Subcutaneous abdominal adipose tissue (tissue), 5 donors: ENCODE measurements around the gene NCEH1.

Experiments used
- H3K27ac ChIP-seq: one replicate; pipeline ENCODE4 v1.7.0; 2013; ENCODE audit warnings: low read depth, mild to moderate bottlenecking, inconsistent platforms, low read length, moderate library complexity
- H3K27me3 ChIP-seq, 5 donors: one replicate each; pipeline ENCODE4 v1.7.0; 2013; ENCODE audit warnings: low read length in 5 of 5, inconsistent platforms in 1 of 5; ENCODE audit not compliant: control insufficient read depth in 5 of 5, insufficient read depth in 4 of 5
- H3K36me3 ChIP-seq, 5 donors: one replicate each; pipeline ENCODE4 v1.7.0; 2013; ENCODE audit warnings: low read length in 5 of 5; ENCODE audit not compliant: control insufficient read depth in 5 of 5, insufficient read depth in 5 of 5
- H3K4me1 ChIP-seq, 5 donors: one replicate each; pipeline ENCODE4 v1.7.0; 2013; ENCODE audit warnings: low read length in 5 of 5, mild to moderate bottlenecking in 3 of 5, moderate library complexity in 1 of 5; ENCODE audit not compliant: control insufficient read depth in 5 of 5, insufficient read depth in 5 of 5
- H3K4me3 ChIP-seq, 5 donors: one replicate each; pipeline ENCODE4 v1.7.0; 2013; ENCODE audit warnings: low read length in 5 of 5, low read depth in 1 of 5
- H3K9ac ChIP-seq, 5 donors: one replicate each; pipeline ENCODE4 v1.7.0; 2013; ENCODE audit warnings: low read length in 5 of 5, mild to moderate bottlenecking in 4 of 5, moderate library complexity in 3 of 5
- H3K9me3 ChIP-seq, 5 donors: one replicate each; pipeline ENCODE4 v1.7.0; 2013; ENCODE audit warnings: low read length in 5 of 5; ENCODE audit not compliant: control insufficient read depth in 5 of 5
- donor health status: healthy.
- donor health status: healthy.
- donor health status: healthy.
- donor health status: healthy.
- donor health status: healthy.

NCEH1 gene

DNA sequence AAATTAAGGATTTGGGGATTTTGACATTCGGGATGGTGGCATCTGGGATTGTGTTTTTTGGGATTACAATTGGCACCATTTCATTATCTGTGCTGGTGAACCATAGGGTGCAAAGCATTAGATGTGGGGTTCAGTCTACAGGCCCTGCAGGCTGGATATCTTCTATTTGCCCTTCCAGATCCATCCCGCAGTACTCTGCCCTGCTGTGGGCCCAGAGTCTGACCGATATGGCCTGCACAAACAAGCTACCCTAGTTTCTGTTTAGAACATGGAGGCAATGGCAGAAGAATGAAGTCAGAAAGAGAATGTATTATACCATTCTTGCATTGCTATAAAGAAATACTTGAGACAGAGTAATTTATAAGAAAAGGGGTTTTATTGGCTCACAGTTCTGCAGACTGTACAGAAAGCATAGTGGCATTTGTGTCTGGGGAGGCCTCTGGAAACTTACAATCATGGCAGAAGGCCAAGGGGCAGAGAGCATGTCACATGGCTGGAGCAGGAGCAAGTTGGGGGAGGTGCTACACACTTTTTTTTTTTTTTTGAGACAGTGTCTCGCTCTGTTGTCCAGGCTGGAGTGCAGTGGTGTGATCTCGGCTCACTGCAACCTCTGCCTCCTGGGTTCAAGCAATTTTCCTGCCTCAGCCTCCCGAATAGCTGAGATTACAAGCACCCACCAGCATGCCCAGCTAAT is 93.7 kb downstream of the NCEH1 start:
- Histone ChIP-seq H3K4me1 (peaks cover 0 to 13% (median 8%) of the 10 kb centered on the region in 5 donors), H3K27ac (no peak overlapping the region), H3K9me3 (peaks cover 0 to 7% (median 3%) of the 10 kb centered on the region in 5 donors), H3K36me3 (no peaks in the 10 kb centered on the region), H3K9ac (no peak overlapping the region), H3K4me3 (no peak overlapping the region), H3K27me3 (no peaks in the 10 kb centered on the region)

DNA sequence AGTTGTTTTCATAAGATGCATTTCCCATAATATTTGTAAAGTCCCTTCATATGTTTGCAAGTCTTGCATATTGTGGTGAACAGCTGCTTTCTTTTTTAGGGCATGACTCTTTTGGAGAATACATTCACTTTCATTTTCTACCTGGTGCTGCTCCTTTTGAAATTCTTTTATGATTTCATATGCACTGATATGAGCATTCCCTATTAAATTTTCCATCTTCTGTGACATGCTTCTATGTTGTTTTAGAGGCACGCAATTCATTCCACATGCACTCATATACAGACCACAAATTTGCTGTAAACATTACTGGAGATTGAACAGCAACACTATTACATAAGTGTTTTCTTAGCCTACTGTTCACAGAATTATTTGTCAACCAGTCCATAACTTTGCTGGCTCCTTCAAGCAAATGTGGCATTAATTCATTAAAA is 94.8 kb downstream of the NCEH1 start:
- H3K27me3 ChIP-seq: no peaks in the 10 kb centered on the region
- H3K36me3 ChIP-seq: no peaks in the 10 kb centered on the region
- peak overlapping the region in 1 of 5 donors; percentile 30 for H3K4me3 ChIP-seq
- H3K9ac ChIP-seq: no peak overlapping the region
- H3K4me1 ChIP-seq: peaks cover 0 to 13% (median 8%) of the 10 kb centered on the region in 5 donors
- H3K9me3 ChIP-seq: peaks cover 0 to 7% (median 3%) of the 10 kb centered on the region in 5 donors
- H3K27ac ChIP-seq: no peak overlapping the region

DNA sequence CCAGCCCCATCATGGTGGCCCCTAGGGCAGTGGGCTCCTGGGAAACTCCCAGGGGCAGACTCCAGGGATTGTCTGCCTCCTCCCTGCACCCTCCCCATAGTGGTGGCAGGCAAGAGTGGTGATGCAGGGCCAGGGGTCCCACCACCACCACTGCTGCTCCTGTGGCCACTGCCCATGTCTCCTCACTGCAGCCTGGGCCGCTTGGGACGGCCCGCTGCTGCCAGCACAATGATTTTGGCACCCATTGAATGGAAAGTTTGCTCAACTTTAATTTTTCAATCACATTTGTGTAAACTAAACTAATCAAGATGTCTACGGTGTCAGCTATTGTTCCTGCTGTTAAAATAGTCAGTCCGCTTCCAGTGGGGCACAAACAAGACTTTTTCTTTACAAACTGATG is 95.6 kb downstream of the NCEH1 start:
- peaks cover 0 to 13% (median 8%) of the 10 kb centered on the region in 5 donors for H3K4me1 ChIP-seq
- H3K36me3 ChIP-seq: no peaks in the 10 kb centered on the region
- H3K27me3 ChIP-seq: no peaks in the 10 kb centered on the region
- no peak overlapping the region for H3K4me3 ChIP-seq
- no peak overlapping the region for H3K9ac ChIP-seq
- peaks cover 0 to 7% (median 3%) of the 10 kb centered on the region in 5 donors for H3K9me3 ChIP-seq
- no peak overlapping the region for H3K27ac ChIP-seq

DNA sequence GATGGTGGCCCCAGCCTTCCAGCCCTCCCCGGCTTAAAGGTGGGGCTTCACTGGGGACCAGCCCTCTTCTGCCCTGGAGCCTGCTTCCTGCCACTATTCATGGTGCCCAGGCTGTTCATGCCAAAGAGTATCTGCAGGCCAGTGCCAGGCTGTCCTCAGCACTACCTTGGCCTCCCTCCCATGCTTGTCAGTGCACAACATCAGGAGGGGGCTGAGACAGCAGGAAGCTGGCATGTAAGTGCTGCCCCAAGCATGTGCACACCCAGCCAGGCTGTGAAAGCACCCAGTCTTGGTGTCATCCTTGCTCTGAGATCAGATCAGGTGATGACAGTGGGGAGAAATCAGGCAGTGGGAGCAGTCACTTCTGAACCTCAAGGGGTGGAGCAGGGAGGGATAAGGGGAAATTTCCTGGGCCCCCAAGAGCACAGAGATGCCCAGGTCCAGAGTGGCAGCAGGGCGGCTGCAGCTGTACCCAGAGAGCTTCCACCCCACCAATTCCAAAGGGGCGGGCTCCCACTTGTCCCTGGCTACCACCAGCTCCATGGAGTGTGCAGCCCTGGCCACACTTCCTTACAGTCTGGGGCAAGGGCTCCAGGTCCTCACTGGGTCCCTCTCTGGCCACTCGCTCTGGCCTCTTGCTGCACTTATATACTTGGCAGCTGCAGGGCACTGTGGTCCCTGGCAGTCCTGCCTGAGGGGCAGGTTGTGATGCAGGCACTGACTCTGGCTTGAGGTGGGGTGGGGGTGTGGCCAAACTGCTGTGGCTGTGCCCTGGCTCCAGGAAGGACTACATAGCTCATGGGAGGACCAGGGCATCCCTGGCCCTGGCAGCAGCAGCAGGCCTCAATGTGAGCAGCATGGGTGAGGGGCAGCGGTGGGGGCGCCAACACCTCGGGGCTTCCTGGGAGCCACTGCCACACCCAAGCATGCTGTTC is 96.3 kb downstream of the NCEH1 start:
- no peak overlapping the region for H3K9ac ChIP-seq
- peaks cover 0 to 7% (median 3%) of the 10 kb centered on the region in 5 donors for H3K9me3 ChIP-seq
- no peaks in the 10 kb centered on the region for H3K36me3 ChIP-seq
- H3K27me3 ChIP-seq: no peaks in the 10 kb centered on the region
- peaks cover 0 to 13% (median 8%) of the 10 kb centered on the region in 5 donors for H3K4me1 ChIP-seq
- H3K4me3 ChIP-seq: no peak overlapping the region
- no peak overlapping the region for H3K27ac ChIP-seq

DNA sequence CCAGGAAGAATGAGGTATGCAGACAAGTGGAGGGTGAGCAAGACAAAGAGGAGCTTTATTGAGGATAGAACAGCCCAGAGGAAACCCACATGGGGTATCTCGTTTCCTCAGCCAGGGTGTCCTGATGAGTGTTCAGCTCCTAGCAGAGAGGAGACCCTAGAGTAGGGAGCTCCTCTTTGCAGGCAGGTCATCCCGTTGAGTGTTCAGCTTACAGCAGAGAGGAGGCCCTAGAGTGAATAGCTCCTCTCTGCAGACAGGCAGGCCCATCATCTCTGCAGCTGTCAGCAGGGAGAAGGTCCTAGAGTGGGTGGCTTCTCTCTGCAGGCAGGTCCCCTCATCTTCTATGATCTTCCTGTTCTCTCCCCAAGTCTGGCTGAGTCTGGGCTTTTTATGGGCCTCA is 97.0 kb downstream of the NCEH1 start:
- no peaks in the 10 kb centered on the region for H3K36me3 ChIP-seq
- H3K4me1 ChIP-seq: peaks cover 0 to 13% (median 8%) of the 10 kb centered on the region in 5 donors
- H3K4me3 ChIP-seq: no peak overlapping the region
- H3K9ac ChIP-seq: no peak overlapping the region
- H3K9me3 ChIP-seq: peaks cover 0 to 7% (median 3%) of the 10 kb centered on the region in 5 donors
- no peaks in the 10 kb centered on the region for H3K27me3 ChIP-seq
- H3K27ac ChIP-seq: no peak overlapping the region

DNA sequence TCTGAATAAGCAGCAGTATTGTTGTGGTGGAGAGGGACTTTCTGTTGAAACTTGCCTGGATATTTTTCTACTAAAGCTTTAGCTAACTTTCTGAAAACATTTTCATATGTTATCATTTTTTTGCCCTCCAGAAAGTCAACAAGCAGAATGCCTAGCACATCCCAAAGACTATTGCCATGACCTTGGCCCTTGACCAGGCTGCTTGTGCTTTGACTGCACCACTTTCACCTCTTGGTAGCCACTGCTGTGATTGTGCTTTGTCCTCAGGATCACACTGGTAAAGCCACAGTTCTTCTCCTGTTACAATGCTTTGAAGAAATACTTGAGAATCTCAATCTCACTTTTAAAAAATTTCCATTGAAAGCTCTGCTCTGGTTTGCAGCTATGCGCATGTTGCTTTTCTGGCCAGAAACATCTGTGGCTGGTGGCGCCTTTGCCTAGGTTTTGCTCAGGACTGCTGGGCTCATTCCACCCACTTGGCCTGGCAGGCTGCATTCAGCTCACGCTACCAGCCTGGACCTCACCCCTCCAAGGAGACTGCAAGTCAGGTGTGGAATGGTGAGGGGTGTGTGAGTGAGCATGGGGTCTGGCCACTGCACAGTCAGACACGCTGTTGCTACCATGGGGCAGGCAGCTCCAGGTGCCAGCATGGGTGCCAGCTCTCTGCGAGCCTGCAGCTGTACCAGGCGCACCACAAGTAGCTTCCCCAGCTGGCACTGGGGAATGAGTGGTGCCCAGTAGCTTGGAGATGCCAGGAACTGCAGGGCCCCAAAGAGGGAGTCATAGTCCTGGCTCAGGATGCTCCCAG is 97.8 kb downstream of the NCEH1 start:
- Histone ChIP-seq H3K9me3 (peaks cover 0 to 7% (median 3%) of the 10 kb centered on the region in 5 donors), H3K27me3 (no peaks in the 10 kb centered on the region), H3K9ac (no peak overlapping the region), H3K4me3 (no peak overlapping the region), H3K4me1 (peaks cover 0 to 18% (median 8%) of the 10 kb centered on the region in 5 donors), H3K27ac (no peak overlapping the region), H3K36me3 (no peaks in the 10 kb centered on the region)

DNA sequence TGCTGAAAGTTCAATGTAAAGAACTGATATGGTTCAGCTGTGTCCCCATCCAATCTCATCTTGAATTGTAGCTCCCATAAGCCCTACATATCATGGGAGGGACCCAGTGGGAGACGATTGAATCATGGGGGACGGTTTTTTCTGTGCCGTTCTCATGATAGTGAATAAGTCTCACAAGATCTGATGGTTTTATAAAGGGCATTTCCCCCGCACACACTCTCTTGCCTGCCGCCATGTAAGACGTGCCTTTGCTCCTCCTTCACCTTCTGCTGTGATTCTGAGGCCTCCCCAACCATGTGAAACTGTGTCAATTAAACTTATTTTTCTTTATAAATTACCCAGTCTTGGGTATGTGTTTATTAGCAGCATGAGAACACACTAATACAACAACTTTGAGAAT is 101.1 kb downstream of the NCEH1 start:
- H3K36me3 ChIP-seq: no peaks in the 10 kb centered on the region

DNA sequence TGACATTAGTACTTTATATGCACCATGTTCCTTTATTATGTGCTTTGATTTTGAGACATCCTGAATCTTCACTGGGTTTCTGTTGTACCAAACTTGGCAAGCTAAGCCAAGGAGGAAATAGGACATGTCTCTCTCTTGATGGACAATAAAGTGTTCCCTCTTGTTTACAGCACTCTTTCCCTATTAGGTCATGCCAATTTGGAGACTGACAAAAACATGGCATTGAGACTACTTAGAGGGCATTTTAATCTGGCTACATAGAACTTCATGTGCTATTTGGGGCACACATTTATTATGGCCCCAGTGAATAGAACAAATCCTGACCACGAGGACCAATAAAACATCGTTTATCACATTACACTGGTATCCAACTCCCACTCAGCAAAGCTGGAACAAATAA is 102.3 kb downstream of the NCEH1 start:
- Histone ChIP-seq H3K27ac (no peak overlapping the region), H3K9me3 (no peaks in the 10 kb centered on the region), H3K9ac (no peak overlapping the region), H3K4me3 (no peak overlapping the region), H3K4me1 (peaks cover 0 to 5% (median 0%) of the 10 kb centered on the region in 5 donors), H3K36me3 (no peaks in the 10 kb centered on the region), H3K27me3 (no peaks in the 10 kb centered on the region)

More for the DNA sequence above, 101.1 kb downstream of the NCEH1 start:
- Histone ChIP-seq H3K27me3 (no peaks in the 10 kb centered on the region), H3K9me3 (peaks cover 0 to 7% (median 3%) of the 10 kb centered on the region in 5 donors), H3K27ac (no peak overlapping the region), H3K4me1 (peaks cover 0 to 5% (median 0%) of the 10 kb centered on the region in 5 donors), H3K4me3 (no peak overlapping the region), H3K9ac (no peak overlapping the region)

DNA sequence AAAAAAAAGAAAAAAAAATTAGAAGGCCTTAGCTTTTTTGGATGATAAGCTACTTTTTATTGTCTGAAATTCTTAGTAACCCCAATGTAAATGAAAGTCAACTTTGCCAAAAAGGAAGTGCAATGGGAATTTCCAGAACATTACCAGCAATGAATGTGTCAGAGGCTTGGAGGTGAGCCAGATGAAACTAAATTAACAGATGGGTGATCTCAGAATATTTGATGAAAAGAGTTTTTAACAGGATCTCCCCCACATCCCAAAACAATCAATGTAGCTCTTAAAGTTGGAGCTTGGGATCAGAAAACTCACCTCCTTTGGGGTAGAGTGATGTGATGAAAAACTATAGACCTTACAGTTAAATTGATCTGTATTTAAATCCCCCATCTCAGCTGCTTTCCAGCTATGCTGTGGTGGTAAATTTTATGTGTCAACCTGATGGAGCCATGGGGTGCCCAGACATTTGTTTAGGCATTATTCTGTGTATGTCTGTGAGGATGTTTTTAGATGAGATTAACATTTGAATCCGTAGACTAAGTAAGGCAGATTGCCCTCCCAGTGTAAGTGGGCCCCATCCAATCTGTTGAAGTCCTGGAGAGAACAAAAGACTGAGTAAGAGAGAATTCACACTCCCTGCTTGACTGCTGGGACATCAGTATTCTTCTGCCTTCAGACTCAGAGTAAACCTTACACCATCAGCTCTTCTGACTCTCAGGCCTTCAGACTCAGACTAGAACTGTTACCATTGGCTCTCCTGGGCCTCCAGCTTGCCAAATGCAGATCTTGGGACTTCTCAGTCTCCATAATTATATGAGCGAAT is 103.4 kb downstream of the NCEH1 start:
- Histone ChIP-seq H3K36me3 (no peaks in the 10 kb centered on the region), H3K27me3 (no peaks in the 10 kb centered on the region), H3K4me1 (peaks cover 0 to 5% (median 0%) of the 10 kb centered on the region in 5 donors), H3K9ac (no peak overlapping the region), H3K27ac (peak overlapping the region; percentile 33), H3K9me3 (no peaks in the 10 kb centered on the region), H3K4me3 (no peak overlapping the region)
